Stimulated activated CD4-positive, alpha-beta T cell treated with anti-CD3 and anti-CD28 coated beads, Interleukin-4, amount 100 ng/mL, for 1 hour (primary cell): ENCODE results near the gene ANXA11.

ENCODE experiments used
- DNase-seq: peaks from one replicate; pipeline ENCODE4 v3.0.0-alpha.2; 2020

ANXA11 gene

DNA sequence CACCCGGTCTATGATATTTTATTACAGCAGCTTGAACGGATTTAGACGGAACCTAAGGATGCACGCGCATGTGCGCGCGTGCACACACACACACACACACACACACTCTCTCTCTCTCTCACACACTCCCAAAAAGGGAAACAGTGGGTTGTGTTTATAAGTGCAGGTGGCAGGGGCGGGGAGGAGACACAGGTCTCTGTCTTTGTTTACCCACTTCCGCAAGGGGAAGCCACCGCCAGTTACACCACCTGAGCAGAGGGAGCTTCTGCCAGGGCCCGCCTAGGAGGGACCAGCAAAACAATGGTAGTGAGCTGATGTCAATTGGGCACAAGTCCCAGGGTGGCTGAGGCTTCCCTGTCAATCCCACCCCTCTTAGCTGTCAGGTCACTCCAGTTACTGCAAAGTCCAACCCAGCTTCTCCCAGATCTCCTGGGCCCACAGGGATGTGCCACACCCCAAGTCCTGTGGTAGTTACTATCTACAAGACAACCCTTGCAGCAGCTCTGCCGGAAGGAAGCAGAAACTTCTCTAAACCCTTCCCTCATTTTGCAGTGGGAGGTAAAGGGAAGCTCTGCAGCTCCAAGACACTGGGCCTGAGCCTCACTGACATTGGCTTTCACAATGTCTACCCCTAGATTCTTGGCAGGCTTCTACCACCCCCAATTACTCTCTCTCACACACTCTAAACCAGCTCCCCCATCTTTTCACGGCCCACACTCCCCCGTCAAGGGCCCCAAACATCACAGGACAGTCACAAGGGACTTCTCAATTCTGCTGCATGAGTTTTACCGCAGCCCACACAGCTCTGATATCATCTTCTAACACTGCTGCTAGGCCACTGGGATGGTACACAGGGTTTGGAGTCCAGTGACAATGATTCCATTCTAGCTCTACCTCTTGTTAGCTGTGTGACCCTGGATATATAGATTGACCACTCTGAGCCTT lies 17.6 kb downstream of the ANXA11 start:
- DNase-seq, result peak; percentile 47

GRCh38 chr10:80187060-80187459 lies 18.3 kb downstream of the ANXA11 start:
- no peak for DNase-seq

DNA sequence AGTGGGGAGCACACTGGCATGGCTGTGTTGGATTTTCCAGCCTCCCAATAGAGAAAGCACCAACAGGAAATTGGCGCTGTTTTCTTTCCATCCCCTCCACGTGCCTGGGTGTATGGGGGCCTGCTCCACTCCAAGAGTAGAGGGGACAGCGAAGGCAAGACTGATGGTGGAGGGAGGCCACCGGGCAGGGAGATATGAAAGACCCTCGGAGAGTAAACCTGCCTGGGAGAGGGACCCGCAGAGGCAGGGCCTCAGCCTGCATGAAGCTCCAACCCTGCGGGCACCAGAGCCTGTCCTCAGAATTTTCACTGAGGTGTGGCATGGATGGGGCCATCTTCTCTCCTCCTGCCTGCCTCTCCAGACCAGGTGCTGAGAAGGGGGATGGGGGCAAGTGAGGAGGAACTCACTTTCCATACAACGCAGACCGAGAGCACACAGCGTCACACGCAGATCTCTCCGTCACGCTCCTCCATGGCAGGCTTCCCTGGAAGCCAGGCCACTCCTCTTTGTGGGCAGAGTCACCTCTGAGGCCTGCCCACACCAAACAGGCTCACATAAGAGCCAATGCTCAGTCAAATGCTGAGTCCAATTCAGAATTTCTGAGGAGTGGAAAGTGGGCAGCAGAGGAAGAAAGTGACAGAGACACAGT lies 18.8 kb downstream of the ANXA11 start:
- peak; percentile 47 for DNase-seq

GRCh38 chr10:80185578-80186299 lies 19.6 kb downstream of the ANXA11 start:
- no peak for DNase-seq

- DNase-seq, result no peak
Measured at GRCh38 chr10:80184291-80184690, 21.0 kb downstream of the ANXA11 start.

GRCh38 chr10:80183436-80183835 lies 21.9 kb downstream of the ANXA11 start:
- DNase-seq, result no peak

- no peak for DNase-seq
Measured at GRCh38 chr10:80182986-80183385, 22.4 kb downstream of the ANXA11 start.

DNA sequence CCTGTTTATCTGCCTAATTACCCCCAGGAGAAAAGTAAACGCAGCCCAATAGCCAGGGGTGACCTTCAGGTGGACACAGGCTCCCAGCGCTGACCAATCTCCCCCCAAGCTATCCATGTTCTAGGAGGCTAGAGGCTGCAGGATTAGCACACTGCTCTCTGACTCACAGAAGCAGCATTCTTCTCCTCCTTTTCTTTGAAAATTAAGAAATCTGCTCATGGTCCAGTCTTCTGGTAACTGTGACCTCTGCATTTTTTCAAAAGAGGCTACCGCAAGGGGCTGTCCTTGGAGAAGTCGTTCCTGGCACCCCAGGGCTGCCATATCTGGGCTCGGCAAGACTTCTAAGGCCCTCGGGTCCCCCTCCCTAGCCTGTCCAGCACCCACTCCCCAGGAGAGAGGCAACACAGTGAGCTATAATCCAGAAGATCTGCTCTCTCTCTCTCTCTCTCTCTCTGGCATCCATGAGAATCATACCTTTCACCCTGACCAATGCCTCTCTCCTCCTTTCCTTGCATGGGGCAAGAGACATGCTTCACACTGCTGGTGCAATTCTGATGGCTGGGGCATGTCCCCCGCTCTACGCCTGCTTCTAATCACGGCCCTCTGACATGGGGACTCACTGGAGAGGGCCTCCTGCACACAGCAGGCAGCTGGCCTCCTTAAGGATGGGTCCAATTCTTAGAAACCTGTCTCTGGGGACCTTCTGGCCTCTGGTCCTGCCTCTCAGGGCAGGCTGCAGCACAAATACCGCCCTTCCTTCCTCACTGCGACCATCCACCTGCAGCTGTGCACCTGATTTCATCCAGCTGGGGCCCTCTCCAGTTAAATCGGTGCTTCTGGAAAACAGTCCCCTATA lies 27.3 kb downstream of the ANXA11 start:
- DNase-seq, result no peak

DNA sequence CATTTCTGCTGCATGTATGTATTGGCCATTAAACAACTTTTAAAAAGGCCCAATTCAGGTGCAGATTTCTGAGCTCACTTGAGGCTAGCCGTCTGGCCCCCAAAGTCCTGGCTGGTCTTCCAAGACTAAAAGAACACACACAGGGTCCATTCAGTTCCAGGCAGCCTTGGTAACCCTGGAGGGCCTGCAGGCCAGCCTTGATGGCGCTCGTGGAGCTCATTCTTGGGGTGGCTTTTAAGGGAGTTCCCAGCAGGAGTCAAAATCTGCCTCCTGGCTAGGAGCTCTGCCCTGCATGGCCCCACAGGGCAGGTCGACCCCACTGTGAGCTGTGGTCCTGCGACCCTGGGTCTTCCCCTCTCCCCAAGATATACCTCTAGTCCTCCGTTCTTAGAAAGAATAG lies 28.8 kb downstream of the ANXA11 start:
- DNase-seq, result no peak

DNA sequence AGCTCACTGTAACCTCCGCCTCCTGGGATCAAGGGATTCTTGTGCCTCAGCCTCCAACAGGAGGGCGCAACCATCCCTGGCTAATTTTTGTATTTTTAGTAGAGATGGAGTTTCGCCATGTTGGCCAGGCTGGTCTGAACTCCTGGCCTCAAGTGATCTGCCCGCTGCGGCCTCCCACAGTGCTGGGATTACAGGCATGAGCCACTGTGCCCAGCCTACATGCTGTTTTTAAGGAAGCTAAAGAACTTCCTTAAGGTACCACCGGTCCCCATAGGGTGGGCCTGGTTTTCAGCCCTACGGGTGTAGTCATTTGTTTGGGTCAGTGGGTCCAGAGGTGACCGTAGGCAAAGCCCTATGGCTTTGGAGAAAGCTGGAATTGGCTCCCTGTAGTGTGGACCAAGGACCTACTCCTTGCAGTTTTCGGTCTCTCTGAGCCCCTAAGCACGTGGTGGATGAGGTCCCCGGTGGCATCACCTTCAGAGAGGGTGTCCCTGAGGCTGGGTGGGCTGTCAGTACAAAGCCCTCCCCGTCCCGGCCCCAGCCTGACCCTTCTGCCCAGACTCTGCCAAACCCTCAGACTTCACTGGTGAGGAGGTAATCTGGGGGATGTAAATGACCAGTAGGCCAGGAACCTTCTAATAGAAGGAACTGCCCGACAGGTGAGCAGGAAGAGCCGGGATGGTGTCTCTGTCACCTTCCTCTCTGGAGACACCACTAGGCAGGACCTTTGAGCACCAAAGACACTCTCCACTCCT lies 30.5 kb downstream of the ANXA11 start:
- DNase-seq, result no peak

- no peak for DNase-seq
Measured at GRCh38 chr10:80173466-80173865, 31.9 kb downstream of the ANXA11 start.

DNA sequence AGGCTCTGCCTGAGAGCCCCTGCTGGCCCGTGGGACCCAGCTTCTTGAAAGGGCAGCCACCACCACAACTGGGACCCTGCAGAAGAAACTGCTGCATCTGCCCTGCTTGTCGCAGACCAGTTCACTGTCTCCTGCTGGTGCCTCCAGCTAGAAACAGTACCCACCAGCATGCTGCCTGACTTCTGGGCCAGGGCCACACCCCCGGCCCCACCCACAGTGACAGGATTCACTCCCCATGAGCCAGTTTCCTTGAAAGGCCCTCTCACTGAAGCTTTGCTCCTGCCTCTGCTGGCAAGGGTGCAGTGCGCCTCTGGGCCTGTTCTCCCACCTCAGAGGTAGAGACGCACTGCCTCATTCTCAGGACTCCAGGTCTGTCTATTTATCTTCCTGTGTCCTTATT lies 32.4 kb downstream of the ANXA11 start:
- DNase-seq, result no peak

GRCh38 chr10:80171248-80171660 lies 34.1 kb downstream of the ANXA11 start:
- DNase-seq, result no peak

GRCh38 chr10:80170641-80171040 lies 34.7 kb downstream of the ANXA11 start:
- no peak for DNase-seq

DNA sequence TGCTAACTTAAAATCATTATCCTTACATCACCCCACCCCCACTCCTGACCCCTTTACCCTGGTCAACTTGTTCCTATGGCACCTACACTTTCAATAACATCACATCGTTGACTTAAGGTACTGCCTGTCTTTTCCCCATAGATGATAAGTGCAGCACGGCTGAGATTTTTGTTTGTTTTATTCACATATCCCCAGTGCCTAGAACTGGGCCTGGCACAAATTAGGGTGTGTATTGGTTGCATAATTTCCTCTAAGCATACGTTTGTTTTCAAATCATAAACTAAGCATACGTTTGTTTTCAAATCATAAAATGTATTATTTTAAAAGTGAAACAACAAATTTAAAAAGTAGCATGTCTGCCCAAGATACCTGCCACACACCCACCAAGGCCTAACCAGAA lies 35.3 kb downstream of the ANXA11 start:
- no peak for DNase-seq

- peak; percentile 18 for DNase-seq
Measured at GRCh38 chr10:80168679-80169380, 36.5 kb downstream of the ANXA11 start.

GRCh38 chr10:80168162-80168511 lies 37.2 kb downstream of the ANXA11 start:
- no peak for DNase-seq

DNA sequence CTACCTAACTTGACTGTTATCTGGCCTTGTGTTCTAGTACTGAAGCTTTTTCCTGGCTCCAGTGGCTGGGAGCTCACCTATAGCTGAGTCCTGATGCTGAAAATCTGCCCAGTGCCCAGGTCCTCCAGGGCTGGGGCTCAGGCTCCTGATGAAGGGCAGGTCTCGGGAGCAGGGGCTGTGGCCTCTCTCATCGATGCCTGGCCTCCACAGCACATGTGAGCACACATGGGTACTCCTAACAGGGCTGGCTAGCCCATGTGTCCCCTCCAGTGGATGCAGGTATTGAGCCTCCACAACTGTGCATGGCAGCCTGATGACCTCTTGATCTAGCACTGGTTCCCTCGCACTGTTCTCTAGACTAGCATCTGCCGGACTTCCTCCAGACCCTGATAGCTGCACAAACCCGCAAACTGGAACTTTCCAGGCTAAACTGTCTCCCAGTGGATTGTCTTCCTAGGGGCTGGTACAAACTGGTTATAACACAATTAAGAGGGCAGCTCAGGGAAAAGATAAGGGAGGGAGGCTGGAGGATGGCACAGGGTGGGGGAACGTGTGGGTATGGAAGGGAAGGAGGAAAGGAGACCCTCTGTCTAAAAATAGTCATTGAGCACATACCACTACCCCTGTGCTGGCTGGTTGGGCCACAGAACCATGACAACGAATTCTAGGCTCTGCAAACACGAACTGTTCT lies 37.7 kb downstream of the ANXA11 start:
- no peak for DNase-seq

DNA sequence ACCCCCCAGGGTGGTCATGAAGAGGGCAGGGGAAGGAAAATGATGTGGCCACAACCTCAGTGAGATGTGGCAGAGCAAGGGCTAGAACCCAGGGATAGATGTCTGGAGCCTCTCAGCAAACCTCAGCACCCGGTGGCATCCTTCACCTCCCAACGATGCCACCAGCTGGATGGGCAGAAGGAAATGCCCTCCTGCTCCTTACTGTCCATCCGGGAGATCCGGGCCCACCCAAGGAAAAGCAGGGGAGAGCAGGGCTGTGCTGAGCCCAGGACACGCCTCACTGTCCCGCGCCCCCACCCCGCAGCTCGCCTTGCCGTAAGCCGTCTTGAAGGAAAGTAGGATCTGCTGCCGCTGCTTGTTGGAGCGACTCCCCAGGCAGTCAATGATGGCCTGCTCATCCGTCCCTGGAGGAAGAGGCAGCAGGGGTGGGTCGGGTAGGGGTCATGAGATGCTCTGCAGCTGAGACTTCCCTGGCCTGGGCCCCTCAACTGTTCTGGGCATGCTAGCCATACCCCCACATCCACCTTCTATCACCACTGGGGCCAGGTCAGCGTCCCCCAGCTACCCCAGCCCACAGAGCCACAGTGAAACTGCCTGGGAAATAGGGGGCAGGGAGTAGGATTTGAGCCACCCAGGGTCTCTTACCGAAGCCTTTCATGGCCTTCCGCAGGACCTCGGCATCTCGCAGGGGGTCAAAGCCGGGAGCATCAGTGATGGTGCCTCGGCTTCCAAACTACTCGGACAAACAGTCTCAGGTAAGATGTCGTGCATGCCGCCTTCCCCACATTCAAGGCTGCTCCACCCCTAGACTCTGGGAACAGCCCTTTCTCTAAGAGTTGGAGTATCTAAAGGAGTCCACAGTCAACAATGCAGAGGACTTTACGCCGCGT lies 38.5 kb downstream of the ANXA11 start:
- no peak for DNase-seq

DNA sequence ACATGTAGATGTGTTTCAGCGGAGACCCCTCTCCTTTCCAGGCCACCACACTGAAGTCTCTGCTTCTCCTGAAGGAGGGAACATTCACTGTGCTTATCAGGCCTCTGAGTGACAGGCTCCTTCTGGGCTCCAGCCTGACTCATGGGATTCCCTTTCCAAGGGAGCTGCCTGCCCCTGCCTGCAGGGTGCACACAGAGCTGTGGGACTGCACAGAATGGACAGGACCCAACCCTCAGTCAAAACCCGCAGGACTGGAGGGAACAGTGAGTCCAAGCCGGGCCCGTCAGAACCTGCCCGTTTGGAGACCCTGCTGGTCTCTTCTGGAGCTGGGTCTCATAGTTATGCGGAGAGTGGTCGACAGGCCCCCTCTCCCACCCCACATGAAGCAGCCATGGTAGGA lies 40.2 kb downstream of the ANXA11 start:
- no peak for DNase-seq
